Suppressor macrophage treated with lipopolysaccharide for 1 hour (primary cell): Measurements from ENCODE around the gene DPP8.
A peak's percentile ranks its signal among the peaks of the same experiment; 100 is the strongest.

Experiments used
- DNase-seq, 3 donors: peaks; one replicate each; pipeline ENCODE4 v3.0.0-alpha.2; 2020 to 2022

The DPP8 gene

GRCh38 chr15:65423150-65423975, 94.1 kb downstream of the DPP8 start:
- DNase-seq: no peak

- peak; percentile 48 to 77 (median 52) for DNase-seq
Observed at GRCh38 chr15:65421360-65422215, 95.9 kb downstream of the DPP8 start.

GRCh38 chr15:65420975-65421359, 96.5 kb downstream of the DPP8 start:
- DNase-seq: peak in 1 of 3 donors; percentile 4

GRCh38 chr15:65418596-65418995, 98.9 kb downstream of the DPP8 start:
- DNase-seq: no peak

GRCh38 chr15:65416845-65417416, 100.6 kb downstream of the DPP8 start:
- DNase-seq: no peak

- no peak for DNase-seq
Observed at GRCh38 chr15:65414841-65415621, 102.5 kb downstream of the DPP8 start.

- DNase-seq: no peak
Observed at GRCh38 chr15:65413760-65414144, 103.7 kb downstream of the DPP8 start.

- DNase-seq: no peak
Observed at GRCh38 chr15:65413051-65413759, 104.3 kb downstream of the DPP8 start.

- DNase-seq: no peak
Observed at GRCh38 chr15:65412556-65412955, 104.9 kb downstream of the DPP8 start.

GRCh38 chr15:65411465-65412071, 105.9 kb downstream of the DPP8 start:
- DNase-seq: no peak

GRCh38 chr15:65410972-65411371, 106.5 kb downstream of the DPP8 start:
- DNase-seq: no peak

GRCh38 chr15:65410036-65410435, 107.5 kb downstream of the DPP8 start:
- DNase-seq: no peak

- DNase-seq: peak; percentile 74 to 85 (median 76)
Observed at GRCh38 chr15:65409036-65409631, 108.4 kb downstream of the DPP8 start.

- no peak for DNase-seq
Observed at GRCh38 chr15:65408324-65409035, 109.0 kb downstream of the DPP8 start.

- no peak for DNase-seq
Observed at GRCh38 chr15:65406424-65407000, 111.0 kb downstream of the DPP8 start.

- no peak for DNase-seq
Observed at GRCh38 chr15:65405791-65406423, 111.6 kb downstream of the DPP8 start.

- no peak for DNase-seq
Observed at GRCh38 chr15:65404186-65404872, 113.2 kb downstream of the DPP8 start.

- no peak for DNase-seq
Observed at GRCh38 chr15:65402961-65403360, 114.5 kb downstream of the DPP8 start.
